H1 (cell line): Measurements from ENCODE around the gene CBLB. TPM values are rescaled to one million over a fixed set of nuclear protein-coding genes. Genes with fewer than 3 reads are reported as not detected.

Experiments
- CTCF ChIA-PET: fragments of 300-600 bp; sonication (Branson Sonifier 250); formaldehyde crosslinking; loops from one replicate; lab custom pipeline; 2021; ENCODE audit not compliant: partially characterized antibody; lab: Charles Lee
- POLR2A ChIA-PET: fragments of 300-600 bp; sonication (Branson Sonifier 250); formaldehyde crosslinking; loops from one replicate; lab custom pipeline; 2021; ENCODE audit warnings: inconsistent platforms; ENCODE audit not compliant: partially characterized antibody; lab: Charles Lee
- DNase-seq, 2 experiments: peaks; one replicate each; pipeline versions ENCODE4 v3.0.0 to v3.0.0-alpha.2; 2010 to 2022; ENCODE audit warnings: low spot score in 2 of 2, low read depth in 1 of 2, mixed read lengths in 1 of 2
- FAIRE-seq: peaks from 2 replicates; lab custom pipeline; 2011; peaks lifted over from hg19 to GRCh38; lab: Jason Lieb, UNC
- H2AFZ ChIP-seq: 2 replicates; pipeline ENCODE4 v1.8.1; 2012; ENCODE audit warnings: low read length, inconsistent platforms
- H2AK5ac ChIP-seq: 2 replicates; pipeline ENCODE4 v1.6.1; 2013; ENCODE audit warnings: low read depth, low read length
- H2BK120ac ChIP-seq: replicated peaks from 2 replicates; pipeline ENCODE3; 2013; ENCODE audit warnings: low read depth, low read length, inconsistent platforms
- H2BK12ac ChIP-seq: 2 replicates; pipeline ENCODE4 v1.6.1; 2013; ENCODE audit warnings: low read depth, low read length
- H2BK15ac ChIP-seq: 2 replicates; pipeline ENCODE4 v1.6.1; 2013; ENCODE audit warnings: low read length
- H2BK20ac ChIP-seq: 2 replicates; pipeline ENCODE4 v1.6.1; 2013; ENCODE audit warnings: low read length
- H2BK5ac ChIP-seq: 2 replicates; pipeline ENCODE4 v1.6.1; 2013; ENCODE audit warnings: low read depth, low read length
- H3K14ac ChIP-seq: 2 replicates; pipeline ENCODE4 v1.6.1; 2013; ENCODE audit warnings: inconsistent platforms; ENCODE audit not compliant: insufficient read length
- H3K18ac ChIP-seq: 2 replicates; pipeline ENCODE4 v1.6.1; 2013; ENCODE audit warnings: low read length; ENCODE audit errors: extremely low read depth
- H3K23ac ChIP-seq: 2 replicates; pipeline ENCODE4 v1.6.1; 2013; ENCODE audit warnings: inconsistent platforms; ENCODE audit not compliant: insufficient read length
- H3K23me2 ChIP-seq: 2 replicates; pipeline ENCODE4 v1.6.1; 2013; ENCODE audit warnings: low read depth, low read length
- H3K27ac ChIP-seq: 2 replicates; pipeline ENCODE4 v1.6.1; 2011; ENCODE audit warnings: low read depth, low read length, inconsistent platforms
- H3K27me3 ChIP-seq, 4 experiments: replicated peaks in 1 of 4; 1 replicate in 1 of 4; 2 replicates in 3 of 4; pipeline versions ENCODE4 v1.6.1 to v1.8.1; 2011 to 2013; ENCODE audit warnings: low read length in 3 of 4, mild to moderate bottlenecking in 3 of 4, inconsistent platforms in 2 of 4, mixed read lengths in 2 of 4, moderate library complexity in 1 of 4; ENCODE audit not compliant: control insufficient read depth in 3 of 4, insufficient read depth in 3 of 4; ENCODE audit errors: extremely low read depth in 1 of 4
- H3K36me3 ChIP-seq, 4 experiments: 2 replicates each; pipeline versions ENCODE4 v1.6.1 to v1.8.1; 2011 to 2013; ENCODE audit warnings: mild to moderate bottlenecking in 4 of 4, low read length in 3 of 4, moderate library complexity in 2 of 4, control low read depth in 1 of 4, inconsistent platforms in 1 of 4; ENCODE audit not compliant: insufficient read depth in 4 of 4, control insufficient read depth in 2 of 4
- H3K4ac ChIP-seq: replicated peaks from 2 replicates; pipeline ENCODE3; 2013; ENCODE audit warnings: low read length, low read depth, mixed read lengths, inconsistent platforms; ENCODE audit not compliant: insufficient read length
- H3K4me1 ChIP-seq, 4 experiments: replicated peaks in 1 of 4; 1 replicate in 1 of 4; 2 replicates in 3 of 4; pipeline versions ENCODE4 v1.6.1 to v1.8.1; 2011 to 2013; ENCODE audit warnings: low read length in 3 of 4, inconsistent platforms in 2 of 4, mixed read lengths in 1 of 4; ENCODE audit not compliant: insufficient read depth in 4 of 4, control insufficient read depth in 3 of 4
- H3K4me2 ChIP-seq, 2 experiments: 2 replicates each; pipeline versions ENCODE4 v1.6.1 to v1.8.1; 2011 to 2013; ENCODE audit warnings: low read depth in 2 of 2, low read length in 2 of 2, control low read depth in 1 of 2, inconsistent platforms in 1 of 2, mild to moderate bottlenecking in 1 of 2; ENCODE audit not compliant: insufficient read depth in 1 of 2
- H3K4me3 ChIP-seq, 4 experiments: fragments of 200-600, 300-600 bp in 1 of 4; sonication (generic), shearing (Covaris generic), sonication (Bioruptor Twin) in 1 of 4; 2 replicates each; pipeline versions ENCODE4 v1.5.1 to v1.8.1; 2011 to 2016; ENCODE audit warnings: low read length in 4 of 4, low read depth in 3 of 4, control low read depth in 2 of 4, inconsistent platforms in 2 of 4, mild to moderate bottlenecking in 2 of 4, mixed read lengths in 1 of 4, moderate library complexity in 1 of 4; ENCODE audit not compliant: insufficient read depth in 2 of 4; ENCODE audit errors: extremely low read depth in 1 of 4
- H3K56ac ChIP-seq: replicated peaks from 2 replicates; pipeline ENCODE3; 2013; ENCODE audit warnings: low read depth, mild to moderate bottlenecking, mixed read lengths, low read length, inconsistent platforms; ENCODE audit not compliant: insufficient read length
- H3K79me1 ChIP-seq: 2 replicates; pipeline ENCODE4 v1.6.1; 2013; ENCODE audit warnings: low read depth, low read length, control low read depth
- H3K79me2 ChIP-seq, 2 experiments: 2 replicates each; pipeline versions ENCODE4 v1.6.1 to v1.8.1; 2012 to 2013; ENCODE audit warnings: low read length in 2 of 2, mild to moderate bottlenecking in 2 of 2, inconsistent platforms in 1 of 2; ENCODE audit not compliant: insufficient read depth in 2 of 2, control insufficient read depth in 1 of 2
- H3K9ac ChIP-seq, 4 experiments: replicated peaks in 1 of 4; 1 replicate in 1 of 4; 2 replicates in 3 of 4; pipeline versions ENCODE4 v1.6.1 to v1.8.1; 2011 to 2013; ENCODE audit warnings: low read depth in 3 of 4, low read length in 3 of 4, control low read depth in 2 of 4, mild to moderate bottlenecking in 2 of 4, moderate library complexity in 2 of 4, inconsistent platforms in 1 of 4; ENCODE audit errors: extremely low read depth in 1 of 4
- H3K9me3 ChIP-seq, 2 experiments: 2 replicates each; pipeline versions ENCODE4 v1.6.1 to v1.8.1; 2012 to 2013; ENCODE audit warnings: mild to moderate bottlenecking in 2 of 2, moderate library complexity in 2 of 2, control low read depth in 1 of 2, inconsistent platforms in 1 of 2, low read depth in 1 of 2, low read length in 1 of 2, mixed read lengths in 1 of 2; ENCODE audit not compliant: insufficient read depth in 2 of 2
- H4K20me1 ChIP-seq, 2 experiments: replicated peaks in 1 of 2; 2 replicates each; pipeline versions ENCODE3 to v1.8.1; 2011 to 2013; ENCODE audit warnings: inconsistent platforms in 2 of 2, low read length in 2 of 2, mild to moderate bottlenecking in 1 of 2; ENCODE audit not compliant: insufficient read depth in 2 of 2, control insufficient read depth in 1 of 2
- H4K5ac ChIP-seq: 2 replicates; pipeline ENCODE4 v1.6.1; 2013; ENCODE audit warnings: low read length, low read depth, mixed read lengths, inconsistent platforms; ENCODE audit not compliant: insufficient read length
- H4K8ac ChIP-seq: 2 replicates; pipeline ENCODE4 v1.8.0; 2013; ENCODE audit warnings: mild to moderate bottlenecking, moderate library complexity, low read length, inconsistent platforms; ENCODE audit not compliant: insufficient read depth; ENCODE audit errors: extremely low read depth
- H4K91ac ChIP-seq: replicated peaks from 2 replicates; pipeline ENCODE3; 2013; ENCODE audit warnings: low read length, mixed read lengths, inconsistent platforms; ENCODE audit not compliant: insufficient read length
- CHD1 ChIP-seq: IDR thresholded peaks from 2 replicates; pipeline ENCODE4 v1.6.1; 2012; ENCODE audit warnings: low read depth, low read length, improper control_type of control experiment
- EP300 ChIP-seq, 2 experiments: IDR thresholded peaks; 1 replicate in 1 of 2; 2 replicates in 1 of 2; pipeline ENCODE4 v1.6.1; 2011 to 2012; ENCODE audit warnings: low read depth in 2 of 2, low read length in 2 of 2, mild to moderate bottlenecking in 2 of 2, borderline replicate concordance in 1 of 2, inconsistent platforms in 1 of 2, moderate library complexity in 1 of 2
- GABPA ChIP-seq: IDR thresholded peaks from 2 replicates; pipeline ENCODE4 v1.6.1; 2011; ENCODE audit warnings: mild to moderate bottlenecking, low read length, moderate library complexity, borderline replicate concordance; ENCODE audit not compliant: insufficient read depth
- KDM1A ChIP-seq: fragments of 200-600, 300-600 bp; sonication (generic); IDR thresholded peaks from 2 replicates; pipeline ENCODE4 v1.7.1; 2016; ENCODE audit warnings: mild to moderate bottlenecking, low read length, borderline replicate concordance
- POLR2A ChIP-seq, 2 experiments: IDR thresholded peaks; 1 replicate in 1 of 2; 2 replicates in 1 of 2; pipeline ENCODE4 v1.6.1; 2011; ENCODE audit warnings: low read depth in 2 of 2, low read length in 2 of 2, mild to moderate bottlenecking in 2 of 2; ENCODE audit errors: control extremely low read depth in 1 of 2
- POU5F1 ChIP-seq: IDR thresholded peaks from 2 replicates; pipeline ENCODE4 v1.6.1; 2011; ENCODE audit warnings: low read depth, mild to moderate bottlenecking, low read length, moderate library complexity
- RBBP5 ChIP-seq: IDR thresholded peaks from 2 replicates; pipeline ENCODE4 v1.7.1; 2012; ENCODE audit warnings: low read depth, mild to moderate bottlenecking, inconsistent platforms, low read length, moderate library complexity, borderline replicate concordance
- SAP30 ChIP-seq: fragments of 300-600 bp; sonication (generic); IDR thresholded peaks from 2 replicates; pipeline ENCODE4 v1.7.1; 2012; ENCODE audit warnings: low read length, moderate library complexity, mild to moderate bottlenecking, inconsistent platforms; ENCODE audit not compliant: insufficient read depth, insufficient replicate concordance
- SIX5 ChIP-seq: IDR thresholded peaks from 2 replicates; pipeline ENCODE4 v1.6.1; 2011; ENCODE audit warnings: mild to moderate bottlenecking, low read depth, low read length
- SP1 ChIP-seq: IDR thresholded peaks from 2 replicates; pipeline ENCODE4 v1.6.1; 2011; ENCODE audit warnings: low read depth, low read length
- SP2 ChIP-seq: IDR thresholded peaks from 2 replicates; pipeline ENCODE4 v1.6.1; 2012; ENCODE audit warnings: mild to moderate bottlenecking, low read length, inconsistent platforms
- SUZ12 ChIP-seq: fragments of 200-600 bp; sonication (generic); IDR thresholded peaks from 2 replicates; pipeline ENCODE4 v1.6.1; 2012; ENCODE audit warnings: mild to moderate bottlenecking, inconsistent platforms, low read length, moderate library complexity, mixed read lengths
- ZNF274 ChIP-seq: IDR thresholded peaks from 2 replicates; pipeline ENCODE4 v1.7.0; 2012; ENCODE audit warnings: low read length, borderline replicate concordance; ENCODE audit errors: extremely low read depth
- WGBS, 2 experiments: shearing (Covaris generic) in 1 of 2; methylation state at CpG; one replicate each; pipeline versions ENCODE4 v1.1.6 to v1.1.7; 2013 to 2015; ENCODE audit warnings: low lambda C conversion rate in 2 of 2, mixed read lengths in 2 of 2, inconsistent platforms in 1 of 2, low coverage in 1 of 2, missing lambda C conversion rate in 1 of 2; ENCODE audit not compliant: insufficient replicate concordance in 2 of 2, insufficient coverage in 1 of 2, insufficient read length in 1 of 2; ENCODE audit errors: extremely low coverage in 1 of 2, missing lambda C conversion rate in 1 of 2; 5-methylcytosine and 5-hydroxymethylcytosine counted together
- polyA plus RNA-seq, 7 experiments: library from polyadenylated mRNA; depleted of rRNA in 3 of 7; stranded (reverse) in 5 of 7; unstranded in 2 of 7; fragments of >200 nt in 5 of 7; fragments of 200-250 nt in 2 of 7; gene quantifications; 1 replicate in 5 of 7; 2 replicates in 1 of 7; 4 replicates in 1 of 7; pipeline versions ENCODE4 v1.2.1 to v1.2.3, GENCODE V29; 2011 to 2013; ENCODE audit warnings: missing spikeins in 2 of 7, mixed read lengths in 2 of 7
- total RNA-seq: library from RNA; stranded (reverse); fragmentation: NEBNext Ultra II Directional; extraction: Animal tissue kit (Norgen Biotek cat#: 25700); gene quantifications from 2 replicates; pipeline ENCODE4 v1.2.1, GENCODE V29; 2021
- TF ChIP-seq, protein P1 (sequence below): IDR thresholded peaks from 2 replicates; pipeline ENCODE4 v1.6.1; 2012; ENCODE audit warnings: inconsistent platforms

CBLB gene
- total and polyA plus RNA-seq, 2 of the 8 experiments (the other 6 are each of a cell fraction or from before 2014, with no cell fraction given) = 14.5 to 26.0 TPM

- DNase-seq (no peak), FAIRE-seq (no peak)
- Histone ChIP-seq H2AFZ (no peak overlapping the region), H3K9ac (no peak overlapping the region), H2BK120ac (no peak overlapping the region), H3K79me1 (no peaks in the 10 kb centered on the region), H4K8ac (no peak overlapping the region), H2BK20ac (no peak overlapping the region), H3K9me3 (peaks cover 0 to 3% of the 10 kb centered on the region in 2 experiments; a peak in 1 of 4 replicates), H3K14ac (no peak overlapping the region), H3K56ac (no peak overlapping the region), H3K18ac (no peak overlapping the region), H2BK15ac (no peak overlapping the region), H4K20me1 (no peaks in the 10 kb centered on the region), H3K79me2 (no peaks in the 10 kb centered on the region), H3K4me1 (no peaks in the 10 kb centered on the region), H3K4ac (no peak overlapping the region), H3K36me3 (peaks cover 0 to 19% (median 4%) of the 10 kb centered on the region in 4 experiments; a peak in 4 of 8 replicates), H3K27ac (no peak overlapping the region), H2BK5ac (no peak overlapping the region), H4K91ac (no peak overlapping the region), H3K4me3 (no peak overlapping the region), H2AK5ac (no peak overlapping the region), H2BK12ac (no peak overlapping the region), H3K27me3 (no peaks in the 10 kb centered on the region), H3K23me2 (no peaks in the 10 kb centered on the region), H3K4me2 (no peak overlapping the region), H4K5ac (no peak overlapping the region), H3K23ac (no peak overlapping the region)
- ChIA-PET POLR2A (no interaction called here), CTCF (no interaction called here)
- WGBS, 2 experiments = 83% methylated on average over 6 of the region's 6 CpGs; no CpG with 5 or more reads in 1 of the 2 experiments
- TF ChIP-seq POU5F1 (no peak), CHD1 (no peak), SAP30 (no peak), SIX5 (no peak), RBBP5 (no peak), SP2 (no peak), EP300 (IDR thresholded peaks at IDR 0.05; ENCODE audit: borderline replicate concordance in 1 of 2, low read depth in 2 of 2, low read length in 2 of 2) (no peak), GABPA (no peak), POLR2A (IDR thresholded peaks at IDR 0.05; ENCODE audit: control extremely low read depth in 1 of 2, low read depth in 2 of 2, low read length in 2 of 2) (no peak), SUZ12 (no peak), ZNF274 (no peak), SP1 (no peak), KDM1A (no peak)
- TF ChIP-seq, protein P1, sequence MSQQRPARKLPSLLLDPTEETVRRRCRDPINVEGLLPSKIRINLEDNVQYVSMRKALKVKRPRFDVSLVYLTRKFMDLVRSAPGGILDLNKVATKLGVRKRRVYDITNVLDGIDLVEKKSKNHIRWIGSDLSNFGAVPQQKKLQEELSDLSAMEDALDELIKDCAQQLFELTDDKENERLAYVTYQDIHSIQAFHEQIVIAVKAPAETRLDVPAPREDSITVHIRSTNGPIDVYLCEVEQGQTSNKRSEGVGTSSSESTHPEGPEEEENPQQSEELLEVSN = no peak
These were observed 154.4 kb downstream of the CBLB start for GRCh38 chr3:105714453-105714852.
